Astrocyte (in vitro differentiated cells and primary cell): Measurements from ENCODE around the gene ASCL5. TPM values are rescaled to one million over a fixed set of nuclear protein-coding genes. Genes with fewer than 3 reads are reported as not detected.

Experiments used
- DNase-seq: peaks from one replicate; pipeline ENCODE4 v3.0.0-alpha.2; 2010; ENCODE audit warnings: low read depth
- FAIRE-seq: peaks from 2 replicates; lab custom pipeline; 2011; peaks lifted over from hg19 to GRCh38; lab: Jason Lieb, UNC
- H2AFZ ChIP-seq: 2 replicates; pipeline ENCODE4 v1.6.0; 2012; ENCODE audit warnings: low read depth, low read length, inconsistent platforms
- H3K27ac ChIP-seq: 2 replicates; pipeline ENCODE4 v1.5.1; 2011; ENCODE audit warnings: low read depth, low read length, inconsistent platforms
- H3K27me3 ChIP-seq: 2 replicates; pipeline ENCODE4 v1.6.0; 2011; ENCODE audit warnings: low read length, inconsistent platforms; ENCODE audit not compliant: insufficient read depth
- H3K36me3 ChIP-seq: 2 replicates; pipeline ENCODE4 v1.5.1; 2011; ENCODE audit warnings: low read length, inconsistent platforms; ENCODE audit not compliant: insufficient read depth
- H3K4me1 ChIP-seq: 2 replicates; pipeline ENCODE4 v1.5.1; 2011; ENCODE audit warnings: low read length, inconsistent platforms; ENCODE audit not compliant: insufficient read depth
- H3K4me2 ChIP-seq: 2 replicates; pipeline ENCODE4 v1.6.0; 2012; ENCODE audit warnings: low read length, inconsistent platforms
- H3K4me3 ChIP-seq: 2 replicates; pipeline ENCODE4 v1.5.1; 2011; ENCODE audit warnings: low read depth, mild to moderate bottlenecking, low read length, inconsistent platforms; ENCODE audit not compliant: insufficient read depth
- H3K79me2 ChIP-seq: 2 replicates; pipeline ENCODE4 v1.6.0; 2012; ENCODE audit warnings: mild to moderate bottlenecking, low read length, inconsistent platforms; ENCODE audit not compliant: insufficient read depth
- H3K9ac ChIP-seq: 2 replicates; pipeline ENCODE4 v1.6.0; 2012; ENCODE audit warnings: mild to moderate bottlenecking, low read length, inconsistent platforms
- H3K9me3 ChIP-seq: 2 replicates; pipeline ENCODE4 v1.5.1; 2012; ENCODE audit warnings: low read depth, mild to moderate bottlenecking, low read length, inconsistent platforms; ENCODE audit not compliant: insufficient read depth
- H4K20me1 ChIP-seq: 2 replicates; pipeline ENCODE4 v1.6.0; 2012; ENCODE audit warnings: low read length, inconsistent platforms; ENCODE audit not compliant: insufficient read depth
- H3K27ac Mint-ChIP-seq: one replicate; pipeline ENCODE4 v1.8.0; 2021; ENCODE audit warnings: mild to moderate bottlenecking, mixed read lengths; ENCODE audit not compliant: unreplicated experiment
- H3K27me3 Mint-ChIP-seq: one replicate; pipeline ENCODE4 v1.8.0; 2021; ENCODE audit warnings: low read depth, mixed read lengths; ENCODE audit not compliant: unreplicated experiment
- H3K36me3 Mint-ChIP-seq: one replicate; pipeline ENCODE4 v1.8.0; 2021; ENCODE audit warnings: low read depth, mixed read lengths; ENCODE audit not compliant: unreplicated experiment
- H3K4me1 Mint-ChIP-seq: one replicate; pipeline ENCODE4 v1.8.0; 2021; ENCODE audit warnings: low read depth, mixed read lengths; ENCODE audit not compliant: unreplicated experiment
- H3K4me3 Mint-ChIP-seq: one replicate; pipeline ENCODE4 v1.8.0; 2021; ENCODE audit warnings: mild to moderate bottlenecking, moderate library complexity, mixed read lengths; ENCODE audit not compliant: unreplicated experiment
- H3K9me3 Mint-ChIP-seq: one replicate; pipeline ENCODE4 v1.8.0; 2021; ENCODE audit warnings: mild to moderate bottlenecking, mixed read lengths; ENCODE audit not compliant: unreplicated experiment
- EZH2 ChIP-seq: IDR thresholded peaks from 2 replicates; pipeline ENCODE4 v1.6.1; 2012; ENCODE audit warnings: mild to moderate bottlenecking, low read length, inconsistent platforms; ENCODE audit not compliant: insufficient read depth
- total RNA-seq: library from RNA; stranded (reverse); gene quantifications from 2 replicates; pipeline ENCODE4 v1.2.1, GENCODE V29; 2021
- TF ChIP-seq, protein P1 (sequence below): IDR thresholded peaks from 2 replicates; pipeline ENCODE4 v1.5.1; 2011; ENCODE audit warnings: low read depth, mild to moderate bottlenecking, inconsistent platforms, low read length, moderate library complexity; ENCODE audit not compliant: insufficient read depth

ASCL5 gene
- total RNA-seq, 1 donor from 2014 or later: not detected

DNA sequence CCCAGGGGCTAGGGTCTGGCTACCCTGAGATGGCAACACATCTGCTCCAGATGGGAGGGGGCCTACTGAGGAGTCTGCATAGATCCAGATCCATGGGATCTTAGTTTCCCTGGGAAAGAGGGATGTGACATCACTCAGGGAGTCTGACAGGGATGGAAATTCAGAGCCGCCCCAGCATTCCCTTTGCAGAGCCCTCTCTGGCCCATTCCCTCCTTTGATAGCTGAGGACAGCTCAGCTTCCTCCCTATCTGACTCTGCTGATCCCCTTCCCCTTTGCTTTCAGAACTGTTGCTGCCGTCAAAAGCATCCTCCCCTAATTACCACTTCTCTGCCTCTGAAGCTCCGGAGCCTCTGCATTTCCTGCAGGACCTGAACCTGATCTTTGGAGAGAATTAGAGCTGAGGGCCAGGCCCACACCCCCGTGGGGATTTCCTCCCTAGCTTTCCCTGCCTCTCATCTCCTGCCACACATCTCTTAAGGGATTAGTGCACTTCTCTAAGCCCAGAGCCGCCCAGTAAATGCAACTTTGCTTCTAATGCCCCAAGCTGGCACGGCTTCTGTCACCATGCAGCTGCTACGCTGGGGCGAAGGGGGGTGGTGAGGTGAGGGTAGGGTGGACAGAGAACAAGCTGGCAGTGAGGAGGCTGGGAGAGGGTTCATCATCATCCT is 9.5 kb upstream of the ASCL5 start:
- peaks cover 30% of the 10 kb centered on the region for H3K36me3 Mint-ChIP-seq
- Histone ChIP-seq H3K27me3 (no peaks in the 10 kb centered on the region), H3K79me2 (no peaks in the 10 kb centered on the region), H3K27ac (no peak overlapping the region), H2AFZ (no peak overlapping the region), H3K9me3 (no peaks in the 10 kb centered on the region), H3K36me3 (peaks cover 7% of the 10 kb centered on the region), H3K9ac (peak overlapping the region; percentile 12), H3K4me2 (peak overlapping the region; percentile 45), H3K4me3 (no peak overlapping the region), H3K4me1 (peaks cover 20% of the 10 kb centered on the region), H4K20me1 (peaks cover 47% of the 10 kb centered on the region)
- no peak for FAIRE-seq
- H3K9me3 Mint-ChIP-seq: no peaks in the 10 kb centered on the region
- DNase-seq: no peak
- TF ChIP-seq, protein P1, sequence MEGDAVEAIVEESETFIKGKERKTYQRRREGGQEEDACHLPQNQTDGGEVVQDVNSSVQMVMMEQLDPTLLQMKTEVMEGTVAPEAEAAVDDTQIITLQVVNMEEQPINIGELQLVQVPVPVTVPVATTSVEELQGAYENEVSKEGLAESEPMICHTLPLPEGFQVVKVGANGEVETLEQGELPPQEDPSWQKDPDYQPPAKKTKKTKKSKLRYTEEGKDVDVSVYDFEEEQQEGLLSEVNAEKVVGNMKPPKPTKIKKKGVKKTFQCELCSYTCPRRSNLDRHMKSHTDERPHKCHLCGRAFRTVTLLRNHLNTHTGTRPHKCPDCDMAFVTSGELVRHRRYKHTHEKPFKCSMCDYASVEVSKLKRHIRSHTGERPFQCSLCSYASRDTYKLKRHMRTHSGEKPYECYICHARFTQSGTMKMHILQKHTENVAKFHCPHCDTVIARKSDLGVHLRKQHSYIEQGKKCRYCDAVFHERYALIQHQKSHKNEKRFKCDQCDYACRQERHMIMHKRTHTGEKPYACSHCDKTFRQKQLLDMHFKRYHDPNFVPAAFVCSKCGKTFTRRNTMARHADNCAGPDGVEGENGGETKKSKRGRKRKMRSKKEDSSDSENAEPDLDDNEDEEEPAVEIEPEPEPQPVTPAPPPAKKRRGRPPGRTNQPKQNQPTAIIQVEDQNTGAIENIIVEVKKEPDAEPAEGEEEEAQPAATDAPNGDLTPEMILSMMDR: no peak
- no peak for TF ChIP-seq EZH2
- H3K4me3 Mint-ChIP-seq: no peak overlapping the region
- H3K27ac Mint-ChIP-seq: no peak overlapping the region
- H3K4me1 Mint-ChIP-seq: peaks cover 13% of the 10 kb centered on the region
- no peaks in the 10 kb centered on the region for H3K27me3 Mint-ChIP-seq

DNA sequence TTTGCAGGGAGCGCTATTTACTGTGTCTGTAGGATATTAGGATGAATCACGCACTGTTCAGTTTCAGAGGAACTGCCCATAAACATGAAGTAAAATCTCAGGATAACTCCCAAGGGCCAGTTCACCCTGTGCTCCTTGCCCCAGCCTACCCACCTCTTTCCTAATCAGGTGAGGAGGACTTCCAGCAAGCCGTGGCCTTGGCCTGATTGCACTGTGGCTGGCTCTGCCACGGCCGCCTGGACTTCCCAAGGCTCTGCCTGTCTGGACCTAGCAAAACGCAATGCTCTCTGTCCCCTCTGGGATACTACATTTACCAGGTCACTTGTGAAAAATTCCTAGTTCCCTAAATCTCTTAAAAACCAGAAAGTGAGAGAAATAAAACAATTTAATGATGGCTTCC is 7.4 kb upstream of the ASCL5 start:
- H3K27me3 Mint-ChIP-seq: peaks cover 3% of the 10 kb centered on the region
- peaks cover 34% of the 10 kb centered on the region for H4K20me1 ChIP-seq
- no peak overlapping the region for H3K4me2 ChIP-seq
- TF ChIP-seq, protein P1: no peak
- TF ChIP-seq EZH2: no peak
- no peak overlapping the region for H3K27ac ChIP-seq
- no peak overlapping the region for H3K4me3 ChIP-seq
- H3K27ac Mint-ChIP-seq: no peak overlapping the region
- H3K9ac ChIP-seq: no peak overlapping the region
- DNase-seq (no peak), FAIRE-seq (no peak)
- peaks cover 13% of the 10 kb centered on the region for H3K4me1 Mint-ChIP-seq
- no peaks in the 10 kb centered on the region for H3K36me3 ChIP-seq
- H3K36me3 Mint-ChIP-seq: peaks cover 23% of the 10 kb centered on the region
- no peak overlapping the region for H3K4me3 Mint-ChIP-seq
- no peaks in the 10 kb centered on the region for H3K9me3 ChIP-seq
- H3K4me1 ChIP-seq: peaks cover 20% of the 10 kb centered on the region
- no peaks in the 10 kb centered on the region for H3K79me2 ChIP-seq
- peaks cover 3% of the 10 kb centered on the region for H3K9me3 Mint-ChIP-seq
- H3K27me3 ChIP-seq: no peaks in the 10 kb centered on the region
- no peak overlapping the region for H2AFZ ChIP-seq

DNA sequence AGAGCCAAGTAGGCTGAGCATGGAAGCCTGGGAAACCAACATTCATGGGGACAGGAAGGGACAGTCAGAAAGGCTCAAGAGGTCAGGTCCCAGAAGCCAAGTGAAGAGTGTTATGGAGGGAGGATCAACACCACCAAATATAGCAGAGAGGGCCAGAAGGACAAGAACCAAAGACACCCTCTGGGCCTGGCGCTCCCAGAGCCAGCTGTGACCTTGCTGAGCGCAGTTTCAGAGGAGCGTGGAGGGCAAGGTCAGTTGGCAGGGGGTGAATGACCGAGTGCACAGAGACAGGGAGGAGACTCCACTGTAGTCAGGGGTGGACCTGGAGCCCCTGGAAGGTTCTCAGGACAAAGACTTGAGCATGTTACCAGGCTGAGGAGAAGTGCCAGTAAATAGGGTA is 4.4 kb upstream of the ASCL5 start:
- H4K20me1 ChIP-seq: peaks cover 7% of the 10 kb centered on the region
- TF ChIP-seq, protein P1: no peak
- TF ChIP-seq EZH2: no peak
- H3K4me3 ChIP-seq: no peak overlapping the region
- no peak overlapping the region for H3K27ac ChIP-seq
- no peak overlapping the region for H2AFZ ChIP-seq
- Mint-ChIP-seq H3K27me3 (peaks cover 7% of the 10 kb centered on the region), H3K36me3 (peaks cover 21% of the 10 kb centered on the region), H3K9me3 (peaks cover 3% of the 10 kb centered on the region), H3K4me1 (peaks cover 11% of the 10 kb centered on the region), H3K4me3 (no peak overlapping the region), H3K27ac (no peak overlapping the region)
- no peaks in the 10 kb centered on the region for H3K9me3 ChIP-seq
- no peaks in the 10 kb centered on the region for H3K36me3 ChIP-seq
- no peaks in the 10 kb centered on the region for H3K79me2 ChIP-seq
- H3K4me1 ChIP-seq: peaks cover 7% of the 10 kb centered on the region
- H3K4me2 ChIP-seq: no peak overlapping the region
- no peak overlapping the region for H3K9ac ChIP-seq
- no peak for FAIRE-seq
- no peak for DNase-seq
- no peaks in the 10 kb centered on the region for H3K27me3 ChIP-seq
